Mesenchymal stem cell (in vitro differentiated cells and primary cell): ENCODE data around the gene KHDC4.

Experiments
- DNase-seq: peaks from one replicate; pipeline ENCODE4 v3.0.0-alpha.2; 2013
- H2AFZ ChIP-seq: one replicate; pipeline ENCODE4 v1.6.1; 2013; ENCODE audit warnings: low read depth, mild to moderate bottlenecking, control low read depth, inconsistent platforms, low read length, moderate library complexity
- H2AK5ac ChIP-seq: 2 replicates; pipeline ENCODE4 v1.6.1; 2013; ENCODE audit warnings: low read length, moderate library complexity, mild to moderate bottlenecking, inconsistent platforms; ENCODE audit not compliant: severe bottlenecking
- H2BK120ac ChIP-seq: one replicate; pipeline ENCODE4 v1.6.1; 2013; ENCODE audit warnings: low read depth, mild to moderate bottlenecking, inconsistent platforms, low read length, moderate library complexity
- H2BK12ac ChIP-seq, 2 experiments: one replicate each; pipeline ENCODE4 v1.6.1; 2013; ENCODE audit warnings: inconsistent platforms in 2 of 2, low read length in 2 of 2, mild to moderate bottlenecking in 2 of 2, moderate library complexity in 2 of 2, control low read depth in 1 of 2
- H2BK15ac ChIP-seq: one replicate; pipeline ENCODE4 v1.6.1; 2013; ENCODE audit warnings: mild to moderate bottlenecking, low read depth, inconsistent platforms; ENCODE audit not compliant: poor library complexity, severe bottlenecking
- H2BK5ac ChIP-seq: 2 replicates; pipeline ENCODE4 v1.6.1; 2013; ENCODE audit warnings: low read depth, mild to moderate bottlenecking, low read length, control low read depth, inconsistent platforms; ENCODE audit not compliant: poor library complexity, severe bottlenecking
- H3K14ac ChIP-seq, 2 experiments: one replicate each; pipeline ENCODE4 v1.6.1; 2013; ENCODE audit warnings: inconsistent platforms in 2 of 2, low read length in 2 of 2, control low read depth in 1 of 2, mild to moderate bottlenecking in 1 of 2, moderate library complexity in 1 of 2
- H3K18ac ChIP-seq, 2 experiments: one replicate each; pipeline ENCODE4 v1.6.1; 2013; ENCODE audit warnings: inconsistent platforms in 2 of 2, low read length in 2 of 2, control low read depth in 1 of 2, low read depth in 1 of 2, mild to moderate bottlenecking in 1 of 2
- H3K23ac ChIP-seq, 2 experiments: one replicate each; pipeline ENCODE4 v1.6.1; 2013; ENCODE audit warnings: inconsistent platforms in 2 of 2, low read length in 2 of 2, mild to moderate bottlenecking in 2 of 2, moderate library complexity in 2 of 2, control low read depth in 1 of 2
- H3K27ac ChIP-seq: 2 replicates; pipeline ENCODE4 v1.5.1; 2013; ENCODE audit warnings: mild to moderate bottlenecking, moderate library complexity, low read length, control low read depth, inconsistent platforms; ENCODE audit not compliant: poor library complexity, severe bottlenecking
- H3K27me3 ChIP-seq, 2 experiments: 2 replicates each; pipeline versions ENCODE4 v1.6.1 to v1.7.0; 2013; ENCODE audit warnings: low read length in 2 of 2, mild to moderate bottlenecking in 2 of 2, moderate library complexity in 2 of 2, control low read depth in 1 of 2, inconsistent platforms in 1 of 2; ENCODE audit not compliant: control insufficient read depth in 1 of 2, insufficient read depth in 1 of 2
- H3K36me3 ChIP-seq, 2 experiments: 2 replicates each; pipeline versions ENCODE4 v1.6.1 to v1.7.0; 2013; ENCODE audit warnings: low read length in 2 of 2, control low read depth in 1 of 2, inconsistent platforms in 1 of 2, low read depth in 1 of 2, mild to moderate bottlenecking in 1 of 2; ENCODE audit not compliant: insufficient read depth in 2 of 2, control insufficient read depth in 1 of 2
- H3K4ac ChIP-seq, 2 experiments: one replicate each; pipeline ENCODE4 v1.6.1; 2013; ENCODE audit warnings: inconsistent platforms in 2 of 2, low read length in 2 of 2, mild to moderate bottlenecking in 2 of 2, moderate library complexity in 2 of 2, control low read depth in 1 of 2, low read depth in 1 of 2
- H3K4me1 ChIP-seq: 2 replicates; pipeline ENCODE4 v1.6.1; 2013; ENCODE audit warnings: low read depth, low read length, control low read depth; ENCODE audit not compliant: control insufficient read depth, insufficient read depth
- H3K4me2 ChIP-seq: 2 replicates; pipeline ENCODE4 v1.6.1; 2013; ENCODE audit warnings: low read length, mild to moderate bottlenecking, inconsistent platforms; ENCODE audit not compliant: poor library complexity, severe bottlenecking
- H3K4me3 ChIP-seq, 2 experiments: 2 replicates each; pipeline versions ENCODE4 v1.5.1 to v1.7.0; 2013; ENCODE audit warnings: low read length in 2 of 2, mild to moderate bottlenecking in 2 of 2, control low read depth in 1 of 2, low read depth in 1 of 2; ENCODE audit not compliant: insufficient read depth in 1 of 2
- H3K79me1 ChIP-seq: replicated peaks from 2 replicates; pipeline ENCODE4 v1.6.1; 2013; ENCODE audit warnings: mild to moderate bottlenecking, control low read depth, low read length, inconsistent platforms; ENCODE audit not compliant: poor library complexity, severe bottlenecking
- H3K9ac ChIP-seq: 2 replicates; pipeline ENCODE4 v1.7.0; 2013; ENCODE audit warnings: mild to moderate bottlenecking, low read length, moderate library complexity
- H3K9me3 ChIP-seq: 2 replicates; pipeline ENCODE4 v1.7.0; 2013; ENCODE audit warnings: mild to moderate bottlenecking, low read length; ENCODE audit not compliant: control insufficient read depth
- H4K8ac ChIP-seq: one replicate; pipeline ENCODE4 v1.6.1; 2013; ENCODE audit warnings: inconsistent platforms, mild to moderate bottlenecking, low read length, moderate library complexity
- H4K91ac ChIP-seq: one replicate; pipeline ENCODE4 v1.6.1; 2013; ENCODE audit warnings: mild to moderate bottlenecking, low read length, inconsistent platforms
- WGBS: methylation state at CpG from one replicate; pipeline ENCODE4 v1.1.7; 2013; ENCODE audit warnings: mixed read lengths; 5-methylcytosine and 5-hydroxymethylcytosine counted together

The KHDC4 gene

GRCh38 chr1:155951753-155952504, 17.7 kb upstream of the KHDC4 start:
- no peaks in the 10 kb centered on the region for H3K4me1 ChIP-seq
- H3K23ac ChIP-seq: no peak overlapping the region
- H3K9ac ChIP-seq: no peak overlapping the region
- H3K27ac ChIP-seq: no peak overlapping the region
- H3K4me2 ChIP-seq: no peak overlapping the region
- peaks cover 86 to 91% of the 10 kb centered on the region in 2 experiments for H3K36me3 ChIP-seq
- H2BK5ac ChIP-seq: no peak overlapping the region
- no peak overlapping the region for H2BK12ac ChIP-seq
- H3K4me3 ChIP-seq: no peak overlapping the region
- DNase-seq: no peak
- H3K18ac ChIP-seq: no peak overlapping the region
- peak overlapping the region; percentile 9 for H4K8ac ChIP-seq
- peaks cover 19% of the 10 kb centered on the region for H3K79me1 ChIP-seq
- 97% methylated on average over 6 of the region's 6 CpGs for WGBS
- H2BK15ac ChIP-seq: no peak overlapping the region
- H2BK120ac ChIP-seq: no peak overlapping the region
- no peak overlapping the region for H2AFZ ChIP-seq
- no peaks in the 10 kb centered on the region for H3K27me3 ChIP-seq
- H3K4ac ChIP-seq: no peak overlapping the region
- peak overlapping the region; percentile 59 for H4K91ac ChIP-seq
- no peak overlapping the region for H2AK5ac ChIP-seq
- no peaks in the 10 kb centered on the region for H3K9me3 ChIP-seq
- H3K14ac ChIP-seq: no peak overlapping the region

GRCh38 chr1:155950829-155951228, 16.6 kb upstream of the KHDC4 start:
- H3K36me3 ChIP-seq: peaks cover 87 to 91% of the 10 kb centered on the region in 2 experiments
- no peak overlapping the region for H2AFZ ChIP-seq
- no peak overlapping the region for H3K27ac ChIP-seq
- no peaks in the 10 kb centered on the region for H3K9me3 ChIP-seq
- no peaks in the 10 kb centered on the region for H3K27me3 ChIP-seq
- WGBS: 98% methylated on average over 27 of the region's 27 CpGs
- H3K9ac ChIP-seq: no peak overlapping the region
- H4K8ac ChIP-seq: no peak overlapping the region
- H3K4me2 ChIP-seq: no peak overlapping the region
- H3K4ac ChIP-seq: peak overlapping the region in 1 of 2 experiments; percentile 40
- H3K4me1 ChIP-seq: peaks cover 4% of the 10 kb centered on the region
- H2BK120ac ChIP-seq: no peak overlapping the region
- no peak overlapping the region for H3K18ac ChIP-seq
- H3K23ac ChIP-seq: no peak overlapping the region
- no peak overlapping the region for H2BK12ac ChIP-seq
- H2BK15ac ChIP-seq: no peak overlapping the region
- no peak overlapping the region for H2BK5ac ChIP-seq
- no peak overlapping the region for H4K91ac ChIP-seq
- DNase-seq: no peak
- no peak overlapping the region for H3K14ac ChIP-seq
- no peak overlapping the region for H3K4me3 ChIP-seq
- peaks cover 19% of the 10 kb centered on the region for H3K79me1 ChIP-seq
- no peak overlapping the region for H2AK5ac ChIP-seq

- peaks cover 18% of the 10 kb centered on the region for H3K79me1 ChIP-seq
- no peak overlapping the region for H2BK12ac ChIP-seq
- H3K9ac ChIP-seq: no peak overlapping the region
- H3K36me3 ChIP-seq: peaks cover 71% of the 10 kb centered on the region in 2 experiments
- H3K18ac ChIP-seq: no peak overlapping the region
- no peaks in the 10 kb centered on the region for H3K27me3 ChIP-seq
- no peak overlapping the region for H2BK15ac ChIP-seq
- no peak overlapping the region for H2BK5ac ChIP-seq
- H3K4me2 ChIP-seq: no peak overlapping the region
- H3K4ac ChIP-seq: no peak overlapping the region
- no peak overlapping the region for H3K23ac ChIP-seq
- H3K14ac ChIP-seq: no peak overlapping the region
- H3K4me3 ChIP-seq: no peak overlapping the region
- no peak for DNase-seq
- H3K9me3 ChIP-seq: no peaks in the 10 kb centered on the region
- H3K27ac ChIP-seq: no peak overlapping the region
- no peak overlapping the region for H2BK120ac ChIP-seq
- H3K4me1 ChIP-seq: peaks cover 4% of the 10 kb centered on the region
- no peak overlapping the region for H2AFZ ChIP-seq
- WGBS: 99% methylated on average over 6 of the region's 8 CpGs
- H2AK5ac ChIP-seq: no peak overlapping the region
- no peak overlapping the region for H4K91ac ChIP-seq
- no peak overlapping the region for H4K8ac ChIP-seq
Observed at GRCh38 chr1:155947741-155948140, 13.5 kb upstream of the KHDC4 start.

GRCh38 chr1:155947292-155947691, 13.1 kb upstream of the KHDC4 start:
- Histone ChIP-seq H2BK5ac (peak overlapping the region; percentile 11), H2BK15ac (no peak overlapping the region), H4K91ac (no peak overlapping the region), H3K4me1 (peaks cover 4% of the 10 kb centered on the region), H3K27ac (no peak overlapping the region), H2BK120ac (no peak overlapping the region), H3K4me2 (no peak overlapping the region), H4K8ac (no peak overlapping the region), H2AK5ac (no peak overlapping the region), H3K4ac (no peak overlapping the region), H3K9me3 (no peaks in the 10 kb centered on the region), H3K9ac (no peak overlapping the region), H3K27me3 (no peaks in the 10 kb centered on the region), H2BK12ac (no peak overlapping the region), H2AFZ (no peak overlapping the region), H3K23ac (no peak overlapping the region), H3K4me3 (peak overlapping the region in 1 of 2 experiments; percentile 23), H3K14ac (no peak overlapping the region), H3K18ac (no peak overlapping the region), H3K79me1 (peaks cover 15% of the 10 kb centered on the region), H3K36me3 (peaks cover 66 to 67% of the 10 kb centered on the region in 2 experiments)
- WGBS: 91% methylated on average over 4 of the region's 4 CpGs
- no peak for DNase-seq
